EL (cell line): Measurements from ENCODE around the gene MRPL4.
"Not testable (repeated sequence)": the region's sequence is repeated elsewhere in the genome, so short reads cannot be mapped to it uniquely, and the experiment has no call there.

Experiments
- DNase-seq: peaks from one replicate; pipeline ENCODE4 v3.0.0-alpha.2; 2016

The MRPL4 gene

DNA sequence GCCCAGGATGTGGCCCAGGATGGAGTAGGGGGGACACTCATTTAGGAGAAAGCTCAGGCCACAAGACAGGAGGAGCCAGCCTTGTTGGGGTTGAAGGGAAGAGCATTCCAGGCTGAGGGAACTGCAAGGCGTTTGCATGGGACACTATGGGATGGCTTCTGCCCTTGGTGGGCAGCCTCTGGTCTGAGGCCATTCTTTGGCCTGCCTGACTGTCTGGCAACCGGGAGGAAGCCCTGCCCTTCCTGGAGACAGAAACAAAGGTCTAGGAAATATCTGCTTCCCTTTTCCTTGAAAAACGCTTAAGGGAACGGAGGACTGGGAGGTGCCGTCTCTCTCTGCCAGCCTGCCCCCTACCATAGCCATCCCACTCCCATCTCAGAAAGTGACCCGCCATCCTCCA, 16.1 kb downstream of the MRPL4 start:
- no peak for DNase-seq

- DNase-seq = peak; percentile 78
These were observed 17.5 kb downstream of the MRPL4 start for GRCh38 chr19:10269333-10270179.

DNA sequence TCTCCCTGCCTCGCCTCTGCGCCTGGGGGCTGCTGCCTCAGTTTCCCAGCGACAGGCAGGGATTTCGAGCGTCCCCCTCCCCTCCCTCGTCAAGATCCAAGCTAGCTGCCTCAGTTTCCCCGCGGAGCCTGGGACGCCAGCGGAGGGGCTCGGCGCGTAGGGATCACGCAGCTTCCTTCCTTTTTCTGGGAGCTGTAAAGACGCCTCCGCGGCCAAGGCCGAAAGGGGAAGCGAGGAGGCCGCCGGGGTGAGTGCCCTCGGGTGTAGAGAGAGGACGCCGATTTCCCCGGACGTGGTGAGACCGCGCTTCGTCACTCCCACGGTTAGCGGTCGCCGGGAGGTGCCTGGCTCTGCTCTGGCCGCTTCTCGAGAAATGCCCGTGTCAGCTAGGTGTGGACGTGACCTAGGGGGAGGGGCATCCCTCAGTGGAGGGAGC, 18.2 kb downstream of the MRPL4 start:
- DNase-seq = peak; percentile 62

GRCh38 chr19:10270616-10271394, 18.8 kb downstream of the MRPL4 start, which contains the start of gene ICAM1:
Gene ICAM1 (plus strand): TSS chr19:10271120. CDS start chr19:10271160, 40 bp downstream.
- peak; percentile 87 for DNase-seq

GRCh38 chr19:10271543-10272086, 19.6 kb downstream of the MRPL4 start:
- DNase-seq = peak; percentile 54

GRCh38 chr19:10274589-10274988, 22.6 kb downstream of the MRPL4 start:
- DNase-seq = no peak

GRCh38 chr19:10277795-10278589, 26.0 kb downstream of the MRPL4 start:
- DNase-seq = no peak

DNA sequence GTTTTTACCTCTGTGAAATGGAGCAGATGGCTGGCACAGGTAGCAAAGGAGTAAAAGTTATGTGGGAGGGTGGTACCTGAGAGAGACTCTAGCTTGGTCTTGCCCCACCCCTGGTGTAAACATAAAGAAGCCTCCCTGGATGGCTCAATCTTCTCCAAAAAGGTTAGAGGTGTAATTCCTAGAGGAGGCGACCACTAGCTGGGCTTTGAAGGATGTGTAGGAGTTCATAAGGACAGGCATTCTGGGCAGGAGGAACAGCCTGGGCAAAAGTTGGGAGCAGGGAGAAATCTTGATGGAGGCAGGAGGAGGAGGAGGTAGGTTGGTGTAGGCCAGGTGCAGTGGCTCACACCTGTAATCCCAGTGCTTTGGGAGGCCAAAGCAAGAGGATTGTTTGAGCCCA, 26.9 kb downstream of the MRPL4 start:
- DNase-seq = no peak

DNA sequence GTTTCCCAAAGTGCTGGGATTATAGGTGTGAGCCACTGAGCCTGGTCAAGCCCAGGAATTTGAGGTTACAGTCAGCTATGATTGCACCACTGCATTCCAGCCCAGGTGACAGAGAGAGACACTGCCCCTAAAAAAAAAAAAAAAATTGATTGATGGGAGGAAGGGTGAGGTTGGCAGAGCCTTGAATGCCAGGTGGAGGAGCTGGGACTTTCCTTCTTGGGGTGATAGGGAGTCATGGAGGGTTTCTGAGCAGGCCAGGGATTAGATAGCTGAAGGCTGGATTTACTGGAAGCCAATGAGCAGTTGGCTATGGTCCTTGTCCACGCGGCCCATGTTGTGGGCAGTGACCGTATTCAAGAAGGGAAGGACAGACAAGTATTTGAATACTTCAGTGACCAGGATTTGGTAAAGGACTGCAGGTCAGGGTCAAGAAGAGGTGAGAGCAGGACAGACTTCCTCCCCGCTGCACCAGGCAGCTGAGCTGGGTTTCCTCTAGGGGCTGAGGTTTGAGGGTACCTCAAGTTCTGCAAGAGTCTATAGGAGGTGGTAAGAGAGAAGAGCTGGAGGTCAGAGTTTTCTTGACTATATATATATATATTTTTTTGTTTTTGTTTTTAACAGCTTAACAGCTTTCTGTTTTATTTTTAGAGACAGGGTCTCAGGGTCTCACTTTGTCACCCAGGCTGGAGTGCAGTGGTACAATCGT, 27.9 kb downstream of the MRPL4 start:
- DNase-seq = no peak

- DNase-seq = not testable (repeated sequence)
These were observed 30.0 kb downstream of the MRPL4 start for GRCh38 chr19:10282043-10282442.

DNA sequence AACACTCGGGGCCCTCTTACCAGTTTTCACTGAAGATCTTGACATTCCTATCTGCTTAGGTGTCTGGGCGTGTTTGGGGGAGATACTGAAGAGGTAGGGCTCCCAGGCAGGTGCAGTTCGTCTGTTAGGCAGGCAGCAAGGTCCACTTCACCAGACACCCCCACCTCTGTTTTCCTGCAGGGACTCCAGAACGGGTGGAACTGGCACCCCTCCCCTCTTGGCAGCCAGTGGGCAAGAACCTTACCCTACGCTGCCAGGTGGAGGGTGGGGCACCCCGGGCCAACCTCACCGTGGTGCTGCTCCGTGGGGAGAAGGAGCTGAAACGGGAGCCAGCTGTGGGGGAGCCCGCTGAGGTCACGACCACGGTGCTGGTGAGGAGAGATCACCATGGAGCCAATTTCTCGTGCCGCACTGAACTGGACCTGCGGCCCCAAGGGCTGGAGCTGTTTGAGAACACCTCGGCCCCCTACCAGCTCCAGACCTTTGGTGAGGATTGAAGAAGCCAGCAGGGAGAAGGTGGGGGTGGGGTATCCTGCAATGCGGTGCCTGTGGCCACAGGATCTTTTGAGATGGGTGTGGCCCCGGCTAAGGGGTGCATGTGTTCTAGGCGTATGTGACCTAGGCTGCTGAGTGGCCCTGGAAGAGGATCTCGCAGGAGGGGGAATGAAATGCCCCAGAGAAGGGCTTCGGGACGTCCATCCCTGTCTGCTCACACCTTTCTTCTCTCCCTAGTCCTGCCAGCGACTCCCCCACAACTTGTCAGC, 31.5 kb downstream of the MRPL4 start:
- no peak for DNase-seq

DNA sequence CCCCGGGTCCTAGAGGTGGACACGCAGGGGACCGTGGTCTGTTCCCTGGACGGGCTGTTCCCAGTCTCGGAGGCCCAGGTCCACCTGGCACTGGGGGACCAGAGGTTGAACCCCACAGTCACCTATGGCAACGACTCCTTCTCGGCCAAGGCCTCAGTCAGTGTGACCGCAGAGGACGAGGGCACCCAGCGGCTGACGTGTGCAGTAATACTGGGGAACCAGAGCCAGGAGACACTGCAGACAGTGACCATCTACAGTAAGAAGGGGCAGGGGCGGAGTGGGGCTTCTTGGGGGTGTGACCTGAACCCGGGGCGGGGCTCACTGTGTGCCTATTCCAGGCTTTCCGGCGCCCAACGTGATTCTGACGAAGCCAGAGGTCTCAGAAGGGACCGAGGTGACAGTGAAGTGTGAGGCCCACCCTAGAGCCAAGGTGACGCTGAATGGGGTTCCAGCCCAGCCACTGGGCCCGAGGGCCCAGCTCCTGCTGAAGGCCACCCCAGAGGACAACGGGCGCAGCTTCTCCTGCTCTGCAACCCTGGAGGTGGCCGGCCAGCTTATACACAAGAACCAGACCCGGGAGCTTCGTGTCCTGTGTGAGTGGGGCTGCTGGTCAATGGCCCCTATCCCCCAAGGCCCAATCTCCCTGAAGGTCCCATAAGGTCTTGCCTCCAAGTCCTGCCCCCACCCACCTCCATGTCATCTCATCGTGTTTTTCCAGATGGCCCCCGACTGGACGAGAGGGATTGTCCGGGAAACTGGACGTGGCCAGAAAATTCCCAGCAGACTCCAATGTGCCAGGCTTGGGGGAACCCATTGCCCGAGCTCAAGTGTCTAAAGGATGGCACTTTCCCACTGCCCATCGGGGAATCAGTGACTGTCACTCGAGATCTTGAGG, 32.3 kb downstream of the MRPL4 start:
- DNase-seq = no peak

- DNase-seq = no peak
These were observed 32.9 kb downstream of the MRPL4 start for GRCh38 chr19:10284960-10285278.

GRCh38 chr19:10285393-10285792, 33.4 kb downstream of the MRPL4 start:
- DNase-seq = no peak

DNA sequence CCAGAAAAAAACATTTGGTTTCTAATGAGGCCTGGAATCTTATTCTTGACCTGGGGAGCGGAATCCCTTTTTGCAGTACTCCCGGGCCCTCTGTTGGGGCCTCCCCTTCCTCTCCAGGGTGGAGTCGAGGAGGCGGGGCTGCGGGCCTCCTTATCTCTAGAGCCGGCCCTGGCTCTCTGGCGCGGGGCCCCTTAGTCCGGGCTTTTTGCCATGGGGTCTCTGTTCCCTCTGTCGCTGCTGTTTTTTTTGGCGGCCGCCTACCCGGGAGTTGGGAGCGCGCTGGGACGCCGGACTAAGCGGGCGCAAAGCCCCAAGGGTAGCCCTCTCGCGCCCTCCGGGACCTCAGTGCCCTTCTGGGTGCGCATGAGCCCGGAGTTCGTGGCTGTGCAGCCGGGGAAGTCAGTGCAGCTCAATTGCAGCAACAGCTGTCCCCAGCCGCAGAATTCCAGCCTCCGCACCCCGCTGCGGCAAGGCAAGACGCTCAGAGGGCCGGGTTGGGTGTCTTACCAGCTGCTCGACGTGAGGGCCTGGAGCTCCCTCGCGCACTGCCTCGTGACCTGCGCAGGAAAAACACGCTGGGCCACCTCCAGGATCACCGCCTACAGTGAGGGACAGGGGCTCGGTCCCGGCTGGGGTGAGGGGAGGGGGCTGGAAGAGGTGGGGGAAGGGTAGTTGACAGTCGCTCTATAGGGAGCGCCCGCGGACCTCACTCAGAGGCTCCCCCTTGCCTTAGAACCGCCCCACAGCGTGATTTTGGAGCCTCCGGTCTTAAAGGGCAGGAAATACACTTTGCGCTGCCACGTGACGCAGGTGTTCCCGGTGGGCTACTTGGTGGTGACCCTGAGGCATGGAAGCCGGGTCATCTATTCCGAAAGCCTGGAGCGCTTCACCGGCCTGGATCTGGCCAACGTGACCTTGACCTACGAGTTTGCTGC, 35.1 kb downstream of the MRPL4 start, which contains the start of gene ICAM4:
ICAM4 (plus strand) TSS at position 153 of the 935 bp plus-strand sequence; CDS start at position 211, 58 bp downstream.
- DNase-seq = peak; percentile 30

GRCh38 chr19:10288662-10289166, 36.7 kb downstream of the MRPL4 start:
- DNase-seq = peak; percentile 83

DNA sequence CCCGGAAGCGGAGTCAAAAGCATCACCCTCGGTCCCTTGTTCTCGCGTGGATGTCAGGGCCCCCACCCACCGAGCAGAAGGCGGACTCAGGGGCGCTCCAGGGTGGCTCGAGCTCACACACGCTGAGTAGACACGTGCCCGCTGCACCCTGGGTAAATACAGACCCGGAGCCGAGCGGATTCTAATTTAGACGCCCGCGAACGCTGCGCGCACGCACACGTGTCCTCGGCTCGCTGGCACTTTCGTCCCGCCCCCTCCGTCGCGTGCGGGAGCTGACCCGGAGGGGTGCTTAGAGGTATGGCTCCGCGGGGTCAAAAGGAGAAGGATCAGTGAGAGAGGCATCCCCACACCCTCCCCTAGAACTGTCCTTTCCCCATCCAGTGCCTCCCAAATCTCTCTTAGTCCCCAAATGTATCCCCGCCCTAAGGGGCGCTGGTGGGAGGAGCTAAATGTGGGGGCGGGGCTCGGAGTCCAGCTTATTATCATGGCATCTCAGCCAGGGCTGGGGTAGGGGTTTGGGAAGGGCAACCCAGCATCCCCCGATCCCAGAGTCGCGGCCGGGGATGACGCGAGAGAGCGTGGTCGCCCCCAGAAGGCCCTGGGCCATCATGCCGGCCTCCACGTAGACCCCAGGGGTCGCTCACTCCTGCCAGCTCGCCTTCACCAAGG, 37.3 kb downstream of the MRPL4 start:
- peak; percentile 84 for DNase-seq

- DNase-seq = peak; percentile 68
These were observed 37.9 kb downstream of the MRPL4 start, which contains the start of gene ICAM5 for GRCh38 chr19:10289836-10290356. Gene ICAM5 (plus strand): TSS chr19:10289952. CDS start chr19:10290044, 92 bp downstream.
